IPS DF 19.7 (cell line): ENCODE data around the gene ITGB7.
"Not testable (repeated sequence)": the region's sequence is repeated elsewhere in the genome, so short reads cannot be mapped to it uniquely, and the experiment has no call there.

ENCODE experiments used
- DNase-seq: peaks from one replicate; pipeline ENCODE4 v3.0.0-alpha.2; 2013; ENCODE audit warnings: low read depth, low spot score

ITGB7 gene

DNA sequence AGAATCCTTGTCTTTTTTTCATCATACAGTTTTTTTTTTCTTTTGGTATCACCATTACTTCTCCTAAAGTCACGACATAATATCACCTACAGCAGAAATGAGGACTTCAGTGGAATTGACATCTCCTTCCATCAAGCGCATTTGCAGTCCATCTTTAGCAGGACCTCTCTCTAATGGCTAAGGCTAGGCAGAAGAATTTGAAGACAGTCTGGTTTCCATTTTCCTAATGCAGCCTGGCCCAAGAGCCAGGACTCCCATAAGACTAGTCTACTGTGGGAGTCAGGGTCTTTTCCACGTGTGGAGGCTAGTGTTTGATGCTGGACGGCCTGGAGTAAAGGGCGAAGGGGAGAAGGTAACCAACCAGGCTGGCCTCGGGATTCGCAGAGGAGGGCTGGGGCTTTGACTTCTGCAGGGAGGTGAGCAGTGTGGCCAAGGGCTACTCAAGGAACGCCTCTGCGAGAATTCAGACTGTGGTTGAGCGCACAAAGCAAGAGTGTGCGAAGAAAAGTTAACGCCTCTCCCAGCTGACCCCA is 27.3 kb downstream of the ITGB7 start:
- DNase-seq = no peak

DNA sequence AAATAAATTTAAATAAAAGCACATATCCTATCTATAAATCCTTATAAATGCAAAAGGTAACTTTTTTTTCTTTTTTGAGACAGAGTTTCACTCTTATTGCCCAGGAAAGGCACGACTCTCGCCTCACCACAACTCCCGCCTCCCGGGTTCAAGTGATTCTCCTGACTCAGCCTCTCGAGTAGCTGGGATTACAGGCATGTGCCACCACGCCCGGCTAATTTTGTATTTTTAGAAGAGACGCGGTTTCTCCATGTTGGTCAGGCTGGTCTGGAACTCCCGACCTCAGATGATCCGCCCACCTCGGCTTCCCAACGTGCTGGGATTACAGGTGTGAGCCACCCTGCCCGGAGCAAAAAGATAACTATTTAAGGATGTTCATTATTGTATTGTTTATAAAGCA is 28.2 kb downstream of the ITGB7 start:
- not testable (repeated sequence) for DNase-seq

GRCh38 chr12:53177447-53177846 is 29.6 kb downstream of the ITGB7 start:
- not testable (repeated sequence) for DNase-seq

- no peak for DNase-seq
Observed at GRCh38 chr12:53176750-53177149, 30.3 kb downstream of the ITGB7 start.

GRCh38 chr12:53174881-53175491 is 32.1 kb downstream of the ITGB7 start:
- DNase-seq = peak; percentile 98

- no peak for DNase-seq
Observed at GRCh38 chr12:53173085-53173715, 33.9 kb downstream of the ITGB7 start.

DNA sequence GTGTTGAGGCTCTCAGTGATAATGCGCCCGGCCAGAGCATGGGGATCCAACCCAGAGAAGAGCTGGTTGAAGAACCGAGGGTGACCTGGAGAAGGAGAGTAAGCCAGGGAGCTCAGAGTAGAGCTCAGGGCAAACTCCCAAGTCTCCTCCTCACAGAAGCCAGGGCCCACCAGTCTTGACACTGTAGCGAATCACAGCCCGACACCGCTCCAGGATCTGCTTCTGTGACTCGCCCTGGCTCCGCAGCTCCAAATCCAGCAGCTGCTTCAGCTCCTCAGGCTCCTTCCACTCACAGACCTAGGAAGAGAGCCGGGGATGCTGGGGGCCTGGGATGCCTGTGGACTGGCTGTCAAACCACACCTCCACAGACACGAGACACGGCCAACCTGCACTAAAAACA is 34.7 kb downstream of the ITGB7 start:
- DNase-seq = no peak

DNA sequence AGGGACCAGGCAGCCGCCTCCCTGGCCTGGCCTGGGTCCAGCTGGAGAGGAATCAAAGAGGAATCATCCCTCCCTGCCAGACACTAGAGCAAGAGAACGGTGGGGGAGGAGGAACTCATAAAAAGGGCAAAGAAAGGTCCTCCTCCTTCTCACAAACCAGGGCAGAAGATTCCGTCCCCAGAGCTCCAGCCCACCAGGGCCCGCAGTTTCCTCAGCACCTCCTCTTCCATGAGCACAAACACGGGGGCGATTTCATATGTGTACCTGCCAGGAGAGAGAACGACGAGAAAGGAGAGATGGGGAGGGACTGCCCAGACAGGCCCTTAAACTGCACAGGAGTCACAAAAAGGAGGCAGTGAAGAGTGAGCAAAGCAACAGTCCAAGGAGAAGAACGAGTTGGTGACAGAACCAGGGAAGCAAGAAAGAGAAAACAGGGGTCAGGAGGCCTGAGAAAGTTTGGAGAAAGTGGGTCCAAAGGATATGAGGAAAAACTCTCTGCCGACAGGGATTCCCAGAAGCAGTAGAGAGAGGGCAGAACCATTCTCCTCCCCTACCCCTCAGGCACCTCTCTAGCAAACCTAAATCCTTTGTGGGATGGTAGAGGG is 35.2 kb downstream of the ITGB7 start:
- no peak for DNase-seq

- no peak for DNase-seq
Observed at GRCh38 chr12:53170876-53171724, 36.0 kb downstream of the ITGB7 start.

GRCh38 chr12:53170215-53170614 is 36.8 kb downstream of the ITGB7 start:
- no peak for DNase-seq

DNA sequence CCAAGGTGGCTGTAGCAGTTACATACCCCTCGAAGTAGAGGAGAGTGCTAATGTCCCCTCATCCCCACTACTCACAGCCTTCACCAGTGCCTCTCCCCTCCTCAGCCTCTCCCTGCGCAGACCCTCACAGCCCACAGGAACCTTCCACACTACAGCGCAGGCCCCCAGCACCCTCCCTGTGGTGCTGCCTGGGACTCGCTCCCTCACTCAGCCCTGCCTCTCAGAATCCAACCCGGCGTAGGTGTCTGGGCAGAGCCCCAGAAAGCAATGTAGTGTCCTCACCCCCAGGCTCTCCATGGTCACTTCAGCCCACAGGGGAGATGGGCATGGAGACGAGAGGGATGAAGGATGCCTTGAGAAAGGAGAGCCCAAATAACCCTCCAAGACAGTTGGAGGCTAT is 37.4 kb downstream of the ITGB7 start:
- DNase-seq = no peak

DNA sequence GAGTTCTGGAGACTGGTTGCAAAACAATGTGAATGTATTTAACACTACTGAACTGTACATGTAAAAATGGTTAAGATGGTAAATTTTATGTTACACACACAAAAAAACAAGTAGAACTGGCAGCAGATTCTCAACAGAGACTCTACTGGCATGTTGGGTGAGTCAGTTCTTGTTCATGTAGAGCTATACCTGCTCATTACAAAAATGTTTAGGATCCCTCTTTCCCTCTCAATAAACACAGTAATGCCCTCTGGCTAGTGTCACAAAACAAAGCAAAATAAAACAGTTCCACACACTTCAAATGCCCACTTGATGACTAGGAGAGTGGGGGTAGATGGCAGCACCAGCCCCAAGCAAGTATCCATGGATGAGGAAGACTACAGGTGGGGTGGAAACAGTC is 40.2 kb downstream of the ITGB7 start:
- DNase-seq = no peak

GRCh38 chr12:53163008-53163407 is 44.0 kb downstream of the ITGB7 start:
- not testable (repeated sequence) for DNase-seq

GRCh38 chr12:53161119-53161911 is 45.7 kb downstream of the ITGB7 start:
- no peak for DNase-seq

- no peak for DNase-seq
Observed at GRCh38 chr12:53160673-53161072, 46.4 kb downstream of the ITGB7 start.

DNA sequence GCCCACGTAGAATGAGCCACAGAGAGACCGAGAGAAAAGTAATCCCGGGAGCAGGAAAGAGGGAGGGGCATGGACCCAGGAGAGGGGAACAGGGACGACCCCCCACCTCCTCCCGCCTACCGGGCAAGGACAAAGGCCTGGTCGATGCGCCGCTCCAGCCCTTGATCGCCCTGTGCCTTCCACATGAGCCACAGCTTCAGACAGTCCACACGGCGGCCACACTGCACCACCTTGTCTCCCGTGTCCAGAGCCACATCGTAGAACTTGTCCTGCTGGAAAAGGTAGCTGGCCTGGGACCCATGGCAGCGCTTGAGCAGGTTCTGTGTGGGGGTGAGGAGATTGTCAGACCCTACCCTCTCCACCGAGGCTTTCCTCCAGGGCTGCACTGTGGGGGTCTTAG is 47.1 kb downstream of the ITGB7 start:
- DNase-seq = no peak

DNA sequence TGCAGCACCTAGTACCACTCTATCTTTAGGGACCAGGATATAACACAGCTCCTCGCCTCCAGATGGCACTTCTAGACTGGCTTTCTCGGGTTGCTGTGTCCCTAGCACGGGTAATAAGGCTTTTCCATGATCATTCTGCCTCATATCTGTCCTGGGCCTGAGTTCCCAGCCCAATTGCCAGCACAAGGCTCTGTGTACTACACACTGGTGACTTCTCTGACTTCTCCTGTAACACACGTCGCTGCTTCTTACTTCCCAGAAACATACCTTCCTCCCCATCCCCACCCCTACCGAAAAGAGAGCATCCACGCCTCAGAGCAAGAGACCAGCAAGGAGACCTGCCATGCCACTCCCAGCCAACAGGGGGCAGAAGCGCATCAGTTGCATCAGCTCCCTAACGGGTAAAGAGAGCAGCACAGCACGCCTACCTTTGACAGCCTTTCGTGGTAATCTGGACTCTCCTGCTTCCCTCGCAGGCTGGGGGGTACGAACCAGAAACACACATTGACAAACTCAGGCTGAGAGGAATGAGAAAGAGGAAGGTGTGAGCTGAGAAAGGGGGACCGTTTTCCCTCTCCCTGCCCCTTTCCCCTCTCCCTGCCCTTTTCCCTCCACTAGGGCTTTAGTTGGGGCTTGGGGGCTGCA is 47.7 kb downstream of the ITGB7 start:
- no peak for DNase-seq

- no peak for DNase-seq
Observed at GRCh38 chr12:53152390-53152789, 54.7 kb downstream of the ITGB7 start.

DNA sequence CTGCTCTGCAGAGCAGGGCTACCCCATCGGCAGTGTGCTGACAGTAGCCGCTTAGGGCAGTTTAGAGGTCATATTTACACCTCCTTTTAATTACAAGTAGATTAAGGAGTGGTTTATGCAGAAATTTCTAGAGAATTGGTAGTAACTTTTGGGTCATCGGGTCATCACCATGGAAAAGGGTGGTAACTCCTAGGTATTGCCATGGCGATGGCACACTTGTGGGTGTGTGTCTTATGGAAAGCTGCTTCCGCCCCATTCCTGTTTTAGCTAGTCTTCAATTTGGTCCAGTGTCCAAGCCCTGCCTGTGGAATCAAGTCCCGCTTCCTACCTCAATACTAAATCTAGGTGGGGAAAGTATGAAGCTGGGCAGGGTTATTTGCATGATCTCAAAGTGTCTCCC is 56.0 kb downstream of the ITGB7 start:
- DNase-seq = no peak

DNA sequence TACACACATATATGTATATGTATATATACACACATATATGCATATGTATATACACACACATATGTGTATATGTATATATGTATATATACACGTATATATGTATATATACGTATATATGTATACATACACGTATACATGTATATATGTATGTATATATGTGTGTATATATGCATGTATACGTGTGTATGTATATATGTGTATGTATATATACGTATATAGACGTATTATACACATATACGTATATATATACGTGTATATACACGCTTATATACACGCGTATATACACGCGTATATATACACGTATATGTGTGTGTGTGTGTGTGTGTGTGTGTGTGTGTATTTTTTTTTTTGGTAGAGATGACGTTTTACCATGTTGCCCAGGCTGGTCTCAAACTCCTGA is 59.4 kb downstream of the ITGB7 start:
- DNase-seq = no peak

GRCh38 chr12:53147181-53147580 is 59.9 kb downstream of the ITGB7 start:
- DNase-seq = no peak
